ENCODE data around the gene FARP1. TPM values are rescaled to one million over a fixed set of nuclear protein-coding genes. Genes with fewer than 3 reads are reported as not detected.

Gene FARP1
- total RNA-seq, 1 donor from 2014 or later, result 17.7 TPM

DNA sequence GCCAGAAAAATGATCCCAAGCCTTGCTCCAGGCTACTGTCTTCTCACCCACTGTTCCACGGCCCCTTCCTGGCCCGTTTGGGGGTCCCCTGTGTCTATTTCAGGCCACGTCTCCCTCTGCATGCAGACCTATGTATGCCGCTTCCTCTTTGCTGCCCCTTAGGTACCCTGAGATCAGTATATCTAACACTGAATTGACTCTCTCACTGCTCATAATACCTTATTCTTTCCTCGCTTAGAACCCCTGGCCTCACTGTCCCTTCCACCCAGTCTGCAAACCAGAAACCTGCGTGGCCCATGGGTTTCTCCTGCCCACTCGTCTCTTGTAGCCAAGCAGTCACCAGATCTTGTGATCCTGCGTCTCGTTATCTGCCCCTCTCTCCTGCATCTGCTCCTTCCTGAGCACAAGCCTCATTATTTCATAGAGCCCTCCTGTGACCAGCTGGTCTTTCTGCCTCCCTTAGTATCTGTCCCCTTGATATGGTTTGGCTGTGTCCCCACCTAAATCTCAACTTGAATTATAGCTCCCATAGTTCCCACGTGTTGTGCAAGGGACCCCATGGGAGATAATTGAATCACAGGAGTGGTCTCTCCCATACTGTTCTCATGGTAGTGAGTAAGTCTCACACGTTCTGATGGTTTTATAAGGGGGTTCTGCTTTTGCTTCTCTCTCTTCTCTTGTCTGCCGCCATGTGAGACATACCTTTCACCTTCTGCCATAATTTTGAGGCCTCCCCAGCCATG lies 143.1 kb downstream of the FARP1 start:
- no peak for DNase-seq (ENCODE audit: extremely low spot score in 2 of 2)
- no peaks in the 10 kb centered on the region for H3K9me3 ChIP-seq
- no peaks in the 10 kb centered on the region for H3K27me3 ChIP-seq
- no peak overlapping the region for H3K4me3 ChIP-seq
- intact Hi-C loops (cut with DNase I), result no loop called here
- no peak for TF ChIP-seq POLR2AphosphoS5 (IDR thresholded peaks at IDR 0.05; ENCODE audit: insufficient read depth in 1 of 2, low read depth in 1 of 2)
- TF ChIP-seq POLR2A (IDR thresholded peaks at IDR 0.05), result no peak
- TF ChIP-seq, protein P1, sequence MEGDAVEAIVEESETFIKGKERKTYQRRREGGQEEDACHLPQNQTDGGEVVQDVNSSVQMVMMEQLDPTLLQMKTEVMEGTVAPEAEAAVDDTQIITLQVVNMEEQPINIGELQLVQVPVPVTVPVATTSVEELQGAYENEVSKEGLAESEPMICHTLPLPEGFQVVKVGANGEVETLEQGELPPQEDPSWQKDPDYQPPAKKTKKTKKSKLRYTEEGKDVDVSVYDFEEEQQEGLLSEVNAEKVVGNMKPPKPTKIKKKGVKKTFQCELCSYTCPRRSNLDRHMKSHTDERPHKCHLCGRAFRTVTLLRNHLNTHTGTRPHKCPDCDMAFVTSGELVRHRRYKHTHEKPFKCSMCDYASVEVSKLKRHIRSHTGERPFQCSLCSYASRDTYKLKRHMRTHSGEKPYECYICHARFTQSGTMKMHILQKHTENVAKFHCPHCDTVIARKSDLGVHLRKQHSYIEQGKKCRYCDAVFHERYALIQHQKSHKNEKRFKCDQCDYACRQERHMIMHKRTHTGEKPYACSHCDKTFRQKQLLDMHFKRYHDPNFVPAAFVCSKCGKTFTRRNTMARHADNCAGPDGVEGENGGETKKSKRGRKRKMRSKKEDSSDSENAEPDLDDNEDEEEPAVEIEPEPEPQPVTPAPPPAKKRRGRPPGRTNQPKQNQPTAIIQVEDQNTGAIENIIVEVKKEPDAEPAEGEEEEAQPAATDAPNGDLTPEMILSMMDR (IDR thresholded peaks at IDR 0.05), result no peak
- no peaks in the 10 kb centered on the region for H3K4me1 ChIP-seq
- H3K27ac ChIP-seq, result no peak overlapping the region
- H3K36me3 ChIP-seq, result no peaks in the 10 kb centered on the region

DNA sequence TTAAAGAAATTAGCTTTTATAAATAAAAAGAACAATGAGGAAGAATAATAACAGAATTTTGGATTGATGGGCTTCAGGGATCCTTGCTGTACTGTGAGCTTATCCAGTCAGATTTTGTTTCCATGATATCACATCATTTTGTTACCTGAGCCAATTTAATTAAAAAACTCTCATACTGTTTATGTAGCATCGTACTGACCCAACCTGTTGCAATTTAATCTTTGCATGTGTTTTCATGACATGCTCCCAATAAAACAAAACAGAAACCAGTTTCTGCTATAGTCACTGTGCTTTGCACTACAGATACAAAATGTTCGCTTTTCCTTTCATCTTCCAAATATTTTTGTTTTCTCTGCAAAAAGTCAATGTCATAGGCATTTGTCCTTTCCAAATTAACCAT lies 143.9 kb downstream of the FARP1 start:
- no peak overlapping the region for H3K27ac ChIP-seq

DNA sequence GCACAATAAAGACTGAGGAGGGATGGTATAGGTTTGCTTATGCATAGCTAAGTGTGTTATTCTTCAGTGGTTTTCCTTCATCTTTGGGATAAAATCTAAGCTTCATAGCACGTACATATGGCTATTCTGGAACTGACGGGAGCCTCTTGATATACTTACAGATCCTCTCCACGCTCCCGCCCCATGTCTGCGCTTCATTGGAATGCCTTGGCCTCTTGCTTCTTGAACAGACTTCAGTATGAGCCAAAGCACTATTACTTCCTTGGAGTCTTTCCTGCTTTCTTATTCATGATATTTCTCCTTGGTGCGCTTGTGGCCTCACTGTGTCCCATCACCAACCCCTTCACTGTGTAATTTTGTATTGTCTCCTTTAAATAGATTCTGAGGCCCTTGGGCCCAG lies 145.3 kb downstream of the FARP1 start:
- no peaks in the 10 kb centered on the region for H3K36me3 ChIP-seq
- no peak overlapping the region for H3K4me3 ChIP-seq
- H3K4me1 ChIP-seq, result no peaks in the 10 kb centered on the region
- H3K27me3 ChIP-seq, result no peaks in the 10 kb centered on the region
- TF ChIP-seq, protein P1 (IDR thresholded peaks at IDR 0.05), result no peak
- TF ChIP-seq POLR2A (IDR thresholded peaks at IDR 0.05) (no peak), POLR2AphosphoS5 (IDR thresholded peaks at IDR 0.05; ENCODE audit: insufficient read depth in 1 of 2, low read depth in 1 of 2) (no peak)
- intact Hi-C loops (cut with DNase I), result no loop called here
- H3K9me3 ChIP-seq, result no peaks in the 10 kb centered on the region
- DNase-seq (ENCODE audit: extremely low spot score in 2 of 2), result no peak
- H3K27ac ChIP-seq, result no peak overlapping the region

More for the DNA sequence above, 143.9 kb downstream of the FARP1 start:
- Histone ChIP-seq H3K4me3 (no peak overlapping the region), H3K4me1 (no peaks in the 10 kb centered on the region), H3K36me3 (no peaks in the 10 kb centered on the region), H3K9me3 (no peaks in the 10 kb centered on the region), H3K27me3 (no peaks in the 10 kb centered on the region)
- DNase-seq (ENCODE audit: extremely low spot score in 2 of 2), result no peak
- no peak for TF ChIP-seq POLR2A (IDR thresholded peaks at IDR 0.05)
- TF ChIP-seq, protein P1 (IDR thresholded peaks at IDR 0.05), result no peak
- intact Hi-C loops (cut with DNase I), result no loop called here

DNA sequence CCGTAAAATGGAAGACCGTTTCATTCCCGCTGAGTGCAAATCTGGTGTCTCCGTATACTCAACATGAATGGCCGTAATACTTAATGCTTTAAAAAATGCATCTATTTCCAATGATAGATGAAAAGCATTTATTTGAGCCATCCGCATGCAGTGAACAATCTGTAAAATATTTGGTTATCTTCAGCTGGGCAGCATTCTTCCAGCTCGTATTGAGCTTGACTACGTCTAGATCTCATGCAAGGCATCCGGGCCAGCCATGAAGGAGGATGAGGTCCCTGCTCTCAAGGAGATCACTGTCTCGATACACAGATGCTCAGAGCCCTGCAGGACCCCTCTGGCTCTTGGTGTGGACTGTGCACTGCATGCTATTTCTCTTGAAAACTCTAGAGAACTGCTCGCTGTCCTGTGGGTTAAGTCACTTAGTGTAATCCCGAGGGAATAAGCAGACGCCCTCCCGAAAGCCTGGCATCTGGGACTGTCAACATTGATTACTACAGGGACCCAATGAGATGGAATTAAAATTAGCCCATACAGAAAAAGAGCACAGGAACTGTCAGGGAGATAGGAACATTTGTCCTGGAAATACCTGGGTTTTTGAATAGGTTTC lies 146.5 kb downstream of the FARP1 start:
- no peak for DNase-seq (ENCODE audit: extremely low spot score in 2 of 2)
- no peak for TF ChIP-seq POLR2AphosphoS5 (IDR thresholded peaks at IDR 0.05; ENCODE audit: insufficient read depth in 1 of 2, low read depth in 1 of 2)
- intact Hi-C loops (cut with DNase I), result no loop called here
- no peak overlapping the region for H3K4me3 ChIP-seq
- H3K27ac ChIP-seq, result no peak overlapping the region
- H3K9me3 ChIP-seq, result no peaks in the 10 kb centered on the region
- no peaks in the 10 kb centered on the region for H3K4me1 ChIP-seq
- no peaks in the 10 kb centered on the region for H3K27me3 ChIP-seq
- no peaks in the 10 kb centered on the region for H3K36me3 ChIP-seq

DNA sequence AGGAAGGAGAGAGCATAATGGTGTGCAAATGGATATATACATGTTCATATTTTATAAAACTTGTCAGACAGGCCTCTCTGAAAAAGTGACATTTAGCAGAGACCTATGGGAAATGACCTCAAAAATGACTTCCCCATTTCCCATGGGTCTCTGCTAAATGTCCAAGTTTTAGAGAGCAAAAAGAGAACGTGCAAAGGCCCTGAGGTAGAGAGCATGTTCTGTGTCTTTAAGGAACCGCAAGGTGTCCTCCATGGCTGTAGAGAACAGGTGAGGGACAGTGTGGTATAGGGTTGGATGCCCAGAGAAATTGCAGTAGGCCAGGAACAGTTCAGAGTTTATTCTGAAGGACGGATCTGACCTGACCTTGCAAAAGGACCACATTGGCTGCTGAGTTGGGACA lies 147.4 kb downstream of the FARP1 start:
- H3K4me3 ChIP-seq, result no peak overlapping the region
- H3K9me3 ChIP-seq, result no peaks in the 10 kb centered on the region
- H3K36me3 ChIP-seq, result no peaks in the 10 kb centered on the region
- no peak overlapping the region for H3K27ac ChIP-seq
- no peak for DNase-seq (ENCODE audit: extremely low spot score in 2 of 2)
- intact Hi-C loops (cut with DNase I), result no loop called here
- H3K27me3 ChIP-seq, result no peaks in the 10 kb centered on the region
- TF ChIP-seq POLR2AphosphoS5 (IDR thresholded peaks at IDR 0.05; ENCODE audit: insufficient read depth in 1 of 2, low read depth in 1 of 2), result no peak
- peaks cover 3% of the 10 kb centered on the region for H3K4me1 ChIP-seq

DNA sequence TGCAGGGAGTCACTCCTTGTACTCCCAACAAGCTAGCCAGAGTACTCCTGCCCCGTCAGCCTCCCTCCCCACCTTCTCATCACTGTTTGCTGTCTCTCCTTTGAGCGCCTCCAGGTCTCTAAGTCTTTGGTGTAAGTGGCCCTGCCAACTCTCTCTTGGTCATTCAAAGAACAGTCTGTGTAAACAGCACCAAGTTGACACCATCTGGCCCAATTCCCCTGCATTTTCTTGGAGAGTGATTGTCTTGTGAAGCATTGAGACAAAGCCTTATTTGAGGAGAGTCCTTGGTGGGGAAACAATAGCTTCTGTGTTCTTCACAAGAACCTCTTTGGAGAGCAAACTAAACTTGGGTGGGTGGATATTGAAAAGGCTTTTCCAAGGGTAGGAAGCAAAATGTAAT lies 148.8 kb downstream of the FARP1 start:
- TF ChIP-seq POLR2AphosphoS5 (IDR thresholded peaks at IDR 0.05; ENCODE audit: insufficient read depth in 1 of 2, low read depth in 1 of 2) (no peak), POLR2A (IDR thresholded peaks at IDR 0.05) (no peak)
- TF ChIP-seq, protein P1 (IDR thresholded peaks at IDR 0.05), result no peak
- Histone ChIP-seq H3K36me3 (no peaks in the 10 kb centered on the region), H3K4me3 (no peak overlapping the region), H3K27ac (no peak overlapping the region), H3K4me1 (peaks cover 7% of the 10 kb centered on the region), H3K27me3 (no peaks in the 10 kb centered on the region), H3K9me3 (no peaks in the 10 kb centered on the region)
- no peak for DNase-seq (ENCODE audit: extremely low spot score in 2 of 2)
- intact Hi-C loops (cut with DNase I), result no loop called here
